ENCODE results near the gene SPACA7.

The SPACA7 gene

GRCh38 chr13:112466132-112467058 lies 90.2 kb downstream of the SPACA7 start:
- DNase-seq = no peak

- no peak for DNase-seq
Observed at GRCh38 chr13:112467236-112467635, 91.1 kb downstream of the SPACA7 start.

- no peak for DNase-seq
Observed at GRCh38 chr13:112468069-112468468, 91.9 kb downstream of the SPACA7 start.

GRCh38 chr13:112469071-112469745 lies 93.1 kb downstream of the SPACA7 start:
- no peak for DNase-seq

GRCh38 chr13:112473818-112474217 lies 97.7 kb downstream of the SPACA7 start:
- no peak for DNase-seq

- DNase-seq = no peak
Observed at GRCh38 chr13:112474869-112475268, 98.7 kb downstream of the SPACA7 start.

GRCh38 chr13:112475889-112476288 lies 99.7 kb downstream of the SPACA7 start:
- DNase-seq = no peak

- DNase-seq = no peak
Observed at GRCh38 chr13:112477070-112477619, 101.0 kb downstream of the SPACA7 start.

- DNase-seq = no peak
Observed at GRCh38 chr13:112479389-112479788, 103.2 kb downstream of the SPACA7 start.

- no peak for DNase-seq
Observed at GRCh38 chr13:112481458-112481857, 105.3 kb downstream of the SPACA7 start.

GRCh38 chr13:112483299-112483698 lies 107.1 kb downstream of the SPACA7 start:
- no peak for DNase-seq

Data from NCI-H187 (cell line).